Stimulated activated CD8-positive, alpha-beta memory T cell treated with anti-CD3 and anti-CD28 coated beads, Interleukin-12 subunit alpha, Interleukin-12 subunit beta, amount 100 ng/mL, for 24 hours (primary cell): ENCODE results near the gene PLSCR4.
"Not testable (repeated sequence)": the region's sequence is repeated elsewhere in the genome, so short reads cannot be mapped to it uniquely, and the experiment has no call there.

Experiments used
- DNase-seq: peaks from one replicate; pipeline ENCODE4 v3.0.0-alpha.2; 2020; ENCODE audit errors: extremely low read depth

The PLSCR4 gene

GRCh38 chr3:146250449-146251382, at the start of gene PLSCR4:
TSS of gene PLSCR4 (minus strand) at chr3:146251105. CDS start at chr3:146222071, 29,034 bp downstream.
- no peak for DNase-seq

DNA sequence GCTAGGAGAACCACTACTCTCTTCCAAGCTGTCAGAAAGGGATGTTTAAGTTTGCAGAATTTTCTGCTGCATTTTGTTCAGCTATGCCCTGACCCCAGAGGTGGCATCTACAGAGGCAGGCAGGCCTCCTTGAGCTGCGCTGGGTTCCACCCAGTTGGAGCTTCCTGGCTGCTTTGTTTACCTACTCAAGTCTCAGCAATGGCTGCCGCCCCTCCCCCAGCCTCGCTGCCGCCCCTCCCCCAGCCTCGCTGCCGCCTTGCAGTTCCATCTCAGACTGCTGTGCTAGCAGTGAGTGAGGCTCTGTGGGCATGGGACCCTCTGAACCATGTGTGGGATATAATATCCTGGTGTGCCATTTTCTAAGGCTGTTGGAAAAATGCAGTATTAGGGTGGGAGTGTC, 42.5 kb upstream of the PLSCR4 start:
- DNase-seq = not testable (repeated sequence)

DNA sequence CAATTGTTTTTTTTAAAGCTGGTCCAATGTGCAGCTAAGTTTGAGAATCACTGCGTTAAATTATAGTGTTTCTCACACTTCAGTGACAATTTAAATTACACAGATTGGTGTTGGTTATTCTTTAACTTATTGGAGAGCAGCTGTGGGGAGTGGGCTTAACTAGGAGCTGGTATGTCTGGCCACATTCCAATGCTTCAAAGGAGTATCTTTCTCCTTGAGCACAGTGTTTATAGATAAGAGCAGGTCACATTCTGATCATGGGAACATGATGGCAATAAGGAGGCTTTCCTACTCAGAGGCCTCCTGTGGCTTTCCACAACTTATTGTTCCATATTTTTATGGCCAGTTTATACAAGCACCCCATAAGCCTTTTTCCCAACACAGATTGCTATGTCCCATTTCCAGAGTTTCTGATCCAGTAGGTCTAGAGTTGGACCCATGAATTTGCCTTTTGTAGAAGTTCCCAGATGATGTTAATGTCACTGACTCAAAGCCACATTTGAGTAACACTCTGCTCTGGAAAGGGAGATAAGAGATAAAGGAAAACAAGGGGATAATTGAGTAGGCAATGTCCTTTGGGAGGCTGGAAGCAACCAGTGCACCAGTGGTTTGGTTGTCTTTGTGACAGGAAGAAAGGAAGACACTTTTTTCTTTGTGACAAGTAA, 33.0 kb upstream of the PLSCR4 start:
- no peak for DNase-seq

GRCh38 chr3:146280864-146281263, 30.0 kb upstream of the PLSCR4 start:
- no peak for DNase-seq

DNA sequence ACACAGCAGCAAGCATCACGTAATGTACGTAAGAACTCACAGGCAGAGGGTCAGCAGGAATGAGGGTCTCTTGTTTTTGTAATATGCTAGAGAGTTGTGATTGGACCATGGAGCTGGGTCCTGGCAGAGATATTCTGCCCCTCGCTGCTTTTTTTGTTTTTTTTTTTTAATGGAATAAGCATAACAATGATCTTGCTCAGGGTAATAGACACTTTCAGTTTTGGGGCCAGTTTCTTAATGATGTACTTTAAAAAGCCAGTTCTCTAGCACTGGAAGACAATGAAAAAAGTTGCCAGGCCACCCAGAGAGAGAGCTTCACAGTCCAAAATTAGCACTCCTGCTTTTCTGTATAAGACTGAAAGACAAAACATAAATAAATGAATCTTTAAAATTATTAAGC, 29.0 kb upstream of the PLSCR4 start:
- no peak for DNase-seq

GRCh38 chr3:146279013-146279412, 28.1 kb upstream of the PLSCR4 start:
- no peak for DNase-seq

- DNase-seq = no peak
These were observed 27.2 kb upstream of the PLSCR4 start for GRCh38 chr3:146277953-146278631.

DNA sequence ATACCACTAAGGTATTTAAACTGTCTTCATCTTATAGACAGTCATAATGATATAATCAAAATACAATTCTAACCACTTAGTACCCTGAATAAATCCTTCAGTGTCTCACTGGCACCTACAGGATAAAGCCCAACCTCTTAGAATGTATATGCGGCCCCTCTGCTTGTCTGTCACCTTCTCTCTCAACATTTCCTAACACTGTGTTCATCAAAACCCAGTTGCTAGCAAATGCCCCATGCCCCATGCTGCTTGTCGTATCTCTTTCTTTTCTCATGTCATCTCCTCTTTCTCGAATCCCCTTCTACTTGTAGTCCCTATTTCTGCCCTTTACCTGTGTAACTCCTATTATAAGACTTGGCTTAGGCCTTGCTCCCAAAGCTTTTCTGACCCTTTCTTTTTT, 24.6 kb upstream of the PLSCR4 start:
- DNase-seq = no peak

DNA sequence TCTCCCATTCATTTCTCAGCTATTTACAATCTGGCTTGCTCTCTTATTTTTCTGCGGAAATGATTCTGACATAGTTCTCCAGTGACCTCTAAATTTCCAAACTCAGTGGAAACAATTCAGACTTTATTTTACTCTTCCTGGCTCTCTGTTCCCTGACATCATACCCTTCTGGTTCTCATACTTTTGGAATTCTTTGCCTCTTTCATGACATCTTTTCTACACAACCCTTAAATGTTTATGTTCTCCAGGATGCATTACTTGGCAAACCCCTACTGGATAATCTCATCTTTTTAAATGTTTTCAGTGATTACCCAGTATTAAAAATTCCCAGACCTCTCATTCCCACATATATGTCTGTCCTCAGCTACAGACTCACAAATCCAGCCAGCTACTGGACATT, 23.9 kb upstream of the PLSCR4 start:
- no peak for DNase-seq

- DNase-seq = no peak
These were observed 23.0 kb upstream of the PLSCR4 start for GRCh38 chr3:146273721-146274407.

DNA sequence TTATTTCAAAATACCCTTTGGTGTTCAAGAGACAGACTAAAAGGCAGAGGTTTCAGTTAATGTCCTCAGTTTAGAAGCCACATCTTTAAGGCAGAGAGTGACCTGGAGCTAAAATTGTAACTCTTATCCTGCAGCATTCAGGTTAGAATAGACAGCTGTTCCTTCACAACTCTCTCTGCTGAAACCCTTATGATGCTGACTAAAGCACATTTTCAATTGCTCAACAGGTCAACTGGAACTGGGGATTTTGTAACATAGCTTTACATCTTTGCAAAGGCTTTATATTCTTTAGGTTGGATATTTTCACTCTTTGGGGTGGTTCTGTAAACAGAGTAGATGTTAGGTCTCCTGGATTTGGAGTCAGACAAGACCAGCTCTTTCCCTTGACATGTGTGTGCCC, 20.3 kb upstream of the PLSCR4 start:
- no peak for DNase-seq

- DNase-seq = no peak
These were observed 18.4 kb upstream of the PLSCR4 start for GRCh38 chr3:146269271-146269670.

DNA sequence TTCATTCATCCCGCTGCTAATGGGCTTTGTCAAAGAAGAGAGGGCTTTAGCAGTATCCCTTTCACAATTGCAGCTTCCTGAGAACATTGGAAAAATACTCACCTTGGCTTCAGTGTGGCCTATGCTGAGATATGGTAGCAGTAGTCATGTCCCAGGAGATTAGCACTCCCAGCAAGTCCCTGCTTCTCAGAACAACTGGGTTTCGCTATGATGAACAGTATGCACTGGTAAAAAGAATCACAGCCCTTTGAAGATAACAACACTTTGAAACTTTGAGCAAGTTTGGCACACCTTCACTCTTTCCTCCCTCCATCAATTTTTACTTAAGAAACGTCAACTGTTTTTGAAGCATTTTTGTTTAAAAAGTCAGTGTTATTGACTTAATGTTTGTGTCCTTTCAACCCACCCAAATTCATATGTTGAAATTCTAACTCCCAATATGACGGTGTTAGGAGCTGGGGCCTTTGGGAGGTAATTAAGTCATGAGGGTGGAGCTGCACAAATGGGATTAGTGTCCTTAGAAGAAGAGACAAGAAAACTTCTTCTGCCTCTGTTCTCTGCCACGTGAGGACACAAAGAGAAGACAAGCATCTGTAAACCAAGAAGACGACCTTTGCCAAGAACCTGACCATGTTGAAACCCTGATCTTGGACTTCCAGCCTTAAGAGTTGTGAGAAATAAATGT, 17.8 kb upstream of the PLSCR4 start:
- DNase-seq = no peak

DNA sequence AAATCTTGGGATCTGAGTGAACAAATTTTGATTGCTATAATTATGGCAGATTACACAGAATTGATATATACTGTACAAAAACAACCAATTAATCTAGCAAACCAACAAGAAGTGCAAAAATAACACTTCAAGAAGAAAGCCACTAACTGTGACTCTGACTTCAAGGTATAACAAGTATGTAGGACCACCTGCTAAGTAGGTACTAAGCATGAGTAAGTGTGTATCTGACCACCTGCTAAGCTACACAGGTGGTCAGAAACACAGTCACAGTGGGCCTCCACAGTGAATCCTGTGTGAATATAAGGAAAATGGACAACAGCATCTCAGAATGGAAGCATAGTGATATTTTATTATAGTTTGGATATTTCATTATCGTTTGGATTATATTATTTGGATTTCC, 14.8 kb upstream of the PLSCR4 start:
- no peak for DNase-seq

DNA sequence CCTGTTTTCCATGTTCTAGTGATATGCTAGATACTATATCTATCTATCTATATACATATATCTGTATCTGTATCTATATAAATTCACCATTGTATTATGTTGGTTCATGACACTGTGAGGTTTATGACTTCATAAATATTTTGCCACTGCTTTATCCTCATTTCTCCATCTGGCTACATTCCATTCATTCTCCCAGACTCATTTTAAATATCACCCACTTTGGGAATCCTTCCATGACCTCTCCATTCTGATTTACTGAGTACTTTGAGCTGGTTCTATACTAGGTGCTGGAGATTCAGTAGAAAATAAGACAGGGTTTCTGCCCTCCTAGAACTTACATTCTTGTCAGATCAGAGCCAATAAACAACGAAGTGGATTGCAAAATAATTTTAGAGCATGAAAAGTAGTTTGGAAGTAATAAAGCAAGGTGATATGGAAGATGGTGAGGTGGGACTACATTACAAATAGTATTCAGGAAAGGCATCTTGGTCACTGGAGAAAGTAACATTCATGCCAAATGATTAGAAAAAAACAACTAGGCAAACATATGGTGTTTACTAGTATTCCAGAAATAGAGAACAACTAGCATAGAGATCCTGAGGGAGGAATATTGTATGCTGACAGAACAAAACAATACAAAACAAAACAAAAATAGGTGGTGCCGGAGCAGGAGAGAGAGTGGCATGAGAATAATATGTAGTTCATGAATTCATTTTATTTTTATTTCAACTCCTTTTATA, 11.6 kb upstream of the PLSCR4 start:
- DNase-seq = no peak

DNA sequence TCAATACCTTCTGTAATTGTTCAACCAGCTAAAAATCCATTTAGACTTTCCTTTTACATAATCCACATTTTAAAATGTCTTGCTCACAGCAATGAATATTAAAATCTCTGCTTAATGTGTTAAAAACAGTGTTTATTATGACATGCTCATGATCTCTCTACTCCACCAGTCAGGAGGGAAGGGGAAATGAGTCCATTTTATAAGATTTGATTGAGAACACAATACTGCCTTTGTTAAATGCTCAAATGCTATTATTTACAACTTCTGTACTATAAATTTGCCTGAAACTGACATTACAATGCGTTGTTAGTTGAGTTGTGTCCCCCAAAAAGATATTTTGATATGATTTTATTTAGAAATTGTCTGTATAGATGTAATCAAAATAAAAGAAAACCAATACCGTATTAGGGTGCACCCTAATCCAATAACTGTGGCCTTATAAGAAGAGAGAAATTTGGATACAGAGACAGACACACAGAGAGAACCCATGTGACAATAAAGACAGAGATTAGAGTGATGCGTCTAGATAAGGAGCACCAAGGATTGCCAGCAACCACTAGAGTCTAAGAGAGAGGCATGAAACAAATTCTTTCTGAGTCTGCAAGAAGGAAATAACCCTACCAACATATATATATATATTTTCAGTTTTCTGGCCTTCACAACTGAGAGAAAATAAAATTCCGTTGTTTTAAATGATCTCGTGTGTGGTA, 9.1 kb upstream of the PLSCR4 start:
- DNase-seq = no peak

DNA sequence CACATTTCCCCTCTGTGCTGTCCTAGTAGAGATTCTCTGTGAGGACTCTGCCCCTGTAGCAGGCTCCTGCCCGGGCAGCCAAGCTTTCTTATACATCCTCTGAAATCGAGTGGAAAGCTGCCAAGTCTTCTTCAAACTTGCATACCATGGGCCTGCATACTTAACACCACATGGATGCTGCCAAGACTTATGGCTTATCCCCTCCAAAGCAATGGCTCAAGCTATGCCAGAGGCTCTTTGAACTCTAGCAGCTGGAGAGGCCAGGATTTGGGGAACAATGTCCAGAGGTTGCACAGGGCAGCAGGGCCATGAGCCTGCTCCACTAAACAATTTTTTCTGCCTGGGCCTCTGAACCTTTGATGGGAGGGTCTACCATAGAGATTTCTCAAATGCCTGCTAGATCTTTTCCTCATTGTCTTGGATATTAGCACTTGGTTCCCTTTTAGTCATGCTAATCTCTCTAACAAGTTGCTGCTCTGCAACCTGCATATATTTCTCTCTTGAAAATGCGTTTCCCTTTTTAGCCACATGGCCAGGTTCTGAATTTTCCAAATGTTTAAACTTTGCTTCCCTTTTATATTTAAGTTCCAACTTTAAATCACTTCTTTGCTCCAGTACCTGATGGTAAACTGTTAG, 6.1 kb upstream of the PLSCR4 start:
- no peak for DNase-seq

- DNase-seq = not testable (repeated sequence)
These were observed 1.5 kb upstream of the PLSCR4 start for GRCh38 chr3:146252445-146252844.

DNA sequence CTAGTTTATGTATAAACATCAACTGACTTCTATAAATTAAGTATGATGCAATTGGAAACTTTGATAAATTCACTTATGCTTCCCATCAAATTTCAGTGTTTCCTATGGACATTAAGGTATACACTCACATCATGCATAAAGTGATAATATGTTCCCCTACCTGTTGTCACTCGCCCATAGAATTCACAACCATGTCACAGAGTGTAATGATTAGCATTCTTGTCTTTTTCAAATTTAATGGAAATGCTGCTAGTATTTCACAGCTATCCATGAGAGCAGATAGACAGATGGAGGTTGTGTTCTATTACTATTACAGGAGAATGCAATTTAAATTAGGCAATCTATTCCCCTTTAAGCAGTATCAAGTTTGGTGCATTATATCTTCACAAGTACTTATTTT, 984 bp downstream of the PLSCR4 start:
- DNase-seq = no peak

GRCh38 chr3:146247911-146248310, 3.0 kb downstream of the PLSCR4 start:
- no peak for DNase-seq
